Effector memory CD4-positive, alpha-beta T cell (primary cell): ENCODE measurements around the gene ARHGEF17.

ENCODE experiments used
- DNase-seq, 3 donors: peaks; one replicate each; pipeline ENCODE4 v3.0.0-alpha.2; 2020
- H3K27ac ChIP-seq: 2 replicates; pipeline ENCODE4 v1.7.0; 2013; ENCODE audit warnings: mild to moderate bottlenecking, low read length, moderate library complexity; ENCODE audit not compliant: insufficient read depth, poor library complexity, severe bottlenecking
- H3K27me3 ChIP-seq: replicated peaks from 2 replicates; pipeline ENCODE4 v1.7.0; 2013; ENCODE audit warnings: mild to moderate bottlenecking, low read length; ENCODE audit not compliant: insufficient read depth, control insufficient read depth, poor library complexity, severe bottlenecking
- H3K36me3 ChIP-seq: 2 replicates; pipeline ENCODE4 v1.7.0; 2013; ENCODE audit warnings: mild to moderate bottlenecking, low read length, moderate library complexity; ENCODE audit not compliant: control insufficient read depth, insufficient read depth
- H3K4me1 ChIP-seq: 2 replicates; pipeline ENCODE4 v1.7.0; 2013; ENCODE audit warnings: low read length, mild to moderate bottlenecking; ENCODE audit not compliant: control insufficient read depth, insufficient read depth, poor library complexity, severe bottlenecking
- H3K4me3 ChIP-seq: 2 replicates; pipeline ENCODE4 v1.7.0; 2013; ENCODE audit warnings: low read length, low read depth, mild to moderate bottlenecking; ENCODE audit not compliant: insufficient read depth, poor library complexity, severe bottlenecking
- H3K9me3 ChIP-seq: 2 replicates; pipeline ENCODE4 v1.7.0; 2013; ENCODE audit warnings: mild to moderate bottlenecking, low read length, moderate library complexity; ENCODE audit not compliant: control insufficient read depth

The ARHGEF17 gene

DNA sequence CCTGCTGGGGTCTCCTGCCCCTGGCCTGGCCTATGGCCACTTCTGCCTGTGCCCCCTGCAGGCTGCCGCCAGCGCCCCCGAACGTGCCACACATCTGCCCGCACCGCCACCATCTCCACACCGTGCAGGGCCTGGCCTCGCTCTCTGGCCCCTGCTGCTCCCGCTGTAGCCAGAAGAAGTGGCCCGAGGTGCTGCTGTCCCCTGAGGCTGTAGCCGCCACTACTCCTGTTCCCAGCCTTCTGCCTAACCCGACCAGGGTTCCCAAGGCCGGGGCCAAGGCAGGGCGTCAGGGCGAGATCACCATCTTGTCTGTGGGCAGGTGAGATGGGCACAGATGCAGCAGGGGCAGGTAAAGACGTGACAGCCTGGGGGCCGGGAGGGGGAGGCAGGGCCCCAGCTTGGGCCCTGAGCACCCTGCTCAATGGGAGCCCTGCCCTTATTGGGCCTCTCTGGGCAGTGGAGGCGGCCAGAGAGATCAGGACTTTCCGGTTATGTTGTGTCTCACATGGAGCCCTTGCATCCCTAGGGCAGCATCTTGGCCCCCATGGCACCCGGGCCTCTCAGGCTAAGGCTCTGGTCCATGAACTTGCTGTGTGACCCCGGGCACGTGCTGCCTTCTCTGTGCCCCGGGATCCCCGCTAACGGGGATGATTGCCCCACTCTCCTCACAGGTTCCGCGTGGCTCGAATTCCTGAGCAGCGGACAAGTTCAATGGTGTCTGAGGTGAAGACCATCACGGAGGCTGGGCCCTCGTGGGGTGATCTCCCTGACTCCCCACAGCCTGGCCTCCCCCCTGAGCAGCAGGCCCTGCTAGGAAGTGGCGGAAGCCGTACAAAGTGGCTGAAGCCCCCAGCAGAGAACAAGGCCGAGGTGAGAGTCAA lies 86.6 kb downstream of the ARHGEF17 start:
- Histone ChIP-seq H3K4me3 (no peak overlapping the region), H3K27ac (no peak overlapping the region), H3K4me1 (no peaks in the 10 kb centered on the region), H3K36me3 (peaks cover 17% of the 10 kb centered on the region), H3K27me3 (no peaks in the 10 kb centered on the region), H3K9me3 (no peaks in the 10 kb centered on the region)
- no peak for DNase-seq

DNA sequence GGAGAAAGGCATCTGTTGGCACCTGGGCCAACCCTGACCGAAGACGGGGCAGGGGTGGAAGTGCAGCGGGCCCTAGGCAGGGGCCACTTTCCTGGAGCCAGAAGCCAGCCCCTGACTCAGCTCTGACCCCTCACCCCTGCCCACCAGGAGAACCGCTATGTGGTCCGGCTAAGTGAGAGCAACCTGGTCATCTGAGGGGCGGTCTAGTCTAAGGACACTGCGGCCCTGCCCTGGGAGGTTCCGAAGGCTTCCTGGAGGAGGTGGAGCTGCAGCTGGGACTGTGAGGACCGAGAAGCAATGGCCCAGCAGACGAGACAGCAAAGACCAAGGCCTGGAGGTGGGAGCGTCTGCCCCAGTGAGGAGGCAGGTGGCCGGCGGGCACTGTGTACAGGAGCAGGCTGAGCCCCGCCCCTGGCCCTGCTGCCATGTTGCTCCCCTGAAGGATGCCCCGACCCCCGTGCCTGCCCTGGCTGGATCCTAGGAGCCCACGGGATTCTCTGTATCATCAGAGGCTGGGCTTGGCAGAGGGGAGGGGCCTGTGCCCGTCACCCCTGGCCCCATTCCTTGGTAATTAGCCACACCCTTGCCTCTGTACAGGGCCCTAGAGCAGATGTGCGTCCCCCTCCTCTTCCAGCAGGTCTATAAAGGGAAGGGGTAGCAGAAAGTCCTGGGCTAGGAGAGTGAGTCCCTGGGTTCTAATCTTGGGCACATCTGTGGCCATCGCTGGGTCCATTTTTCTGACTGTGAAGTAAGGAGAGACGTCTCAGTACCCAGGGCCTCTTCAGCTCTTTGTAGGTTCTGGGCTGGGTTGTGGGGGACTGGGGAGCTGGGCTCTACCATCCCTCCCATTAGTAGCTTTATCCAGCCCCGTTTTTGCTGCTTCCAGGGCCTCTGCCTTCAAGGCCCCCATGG lies 87.5 kb downstream of the ARHGEF17 start:
- no peak for DNase-seq
- H3K9me3 ChIP-seq, result no peaks in the 10 kb centered on the region
- H3K36me3 ChIP-seq, result peaks cover 17% of the 10 kb centered on the region

DNA sequence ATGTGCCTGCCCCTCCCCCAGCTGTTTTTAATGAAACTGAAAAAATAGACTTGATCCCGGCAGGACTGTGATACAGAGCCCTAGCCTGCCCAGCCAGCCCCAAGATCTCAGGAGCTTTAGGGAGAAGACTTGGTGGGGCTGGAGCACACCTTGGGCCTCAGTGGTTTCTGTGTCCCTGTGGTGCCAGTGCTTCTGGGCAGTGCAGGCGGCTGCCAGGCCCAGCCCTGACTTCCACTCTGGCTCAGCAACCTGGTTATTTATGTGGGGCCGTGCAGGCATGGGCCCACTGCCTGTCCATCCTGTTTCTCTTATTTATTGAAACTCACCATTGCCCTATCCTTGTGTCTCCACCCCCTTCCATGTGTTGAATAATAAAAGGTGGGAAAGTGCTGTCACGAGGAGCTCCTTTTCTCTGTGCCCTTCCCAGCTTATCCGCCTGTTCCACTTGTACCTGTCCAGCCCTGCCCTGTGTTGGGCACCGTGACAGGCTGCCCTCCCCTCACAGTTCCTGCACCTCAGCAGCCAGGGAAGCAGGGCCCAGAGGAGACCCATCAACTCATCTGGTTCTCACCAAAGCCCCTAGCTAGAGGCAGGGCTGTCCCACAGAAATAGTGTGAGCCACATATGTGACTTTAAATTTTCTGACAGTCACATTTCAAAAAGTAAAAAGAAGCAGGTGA lies 88.3 kb downstream of the ARHGEF17 start:
- Histone ChIP-seq H3K4me3 (no peak overlapping the region), H3K9me3 (no peaks in the 10 kb centered on the region), H3K4me1 (no peaks in the 10 kb centered on the region), H3K27ac (no peak overlapping the region), H3K27me3 (no peaks in the 10 kb centered on the region), H3K36me3 (peaks cover 17% of the 10 kb centered on the region)
- DNase-seq, result no peak

More for the DNA sequence above, 87.5 kb downstream of the ARHGEF17 start:
- Histone ChIP-seq H3K4me3 (no peak overlapping the region), H3K27ac (no peak overlapping the region), H3K4me1 (no peaks in the 10 kb centered on the region), H3K27me3 (no peaks in the 10 kb centered on the region)

DNA sequence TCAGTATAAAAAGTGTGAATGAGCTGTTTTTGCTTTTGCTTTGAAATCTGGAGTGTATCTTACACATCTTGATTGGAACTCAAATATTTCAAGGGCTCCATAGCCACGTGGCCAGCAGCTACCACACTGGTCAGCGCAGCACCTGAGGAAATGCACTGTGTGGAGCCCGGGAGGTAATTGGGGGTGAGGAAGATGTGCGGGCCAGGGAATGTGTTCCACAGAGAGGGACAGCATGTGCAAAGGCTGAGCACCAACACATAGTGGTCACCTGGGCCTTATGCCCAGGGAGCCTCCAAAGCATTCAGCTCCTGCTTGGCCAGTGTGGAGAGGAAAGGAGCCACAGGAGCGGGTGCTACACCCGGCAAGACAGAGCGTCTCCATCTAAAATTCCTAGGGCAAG lies 88.9 kb downstream of the ARHGEF17 start:
- peaks cover 15% of the 10 kb centered on the region for H3K36me3 ChIP-seq
- DNase-seq, result no peak

DNA sequence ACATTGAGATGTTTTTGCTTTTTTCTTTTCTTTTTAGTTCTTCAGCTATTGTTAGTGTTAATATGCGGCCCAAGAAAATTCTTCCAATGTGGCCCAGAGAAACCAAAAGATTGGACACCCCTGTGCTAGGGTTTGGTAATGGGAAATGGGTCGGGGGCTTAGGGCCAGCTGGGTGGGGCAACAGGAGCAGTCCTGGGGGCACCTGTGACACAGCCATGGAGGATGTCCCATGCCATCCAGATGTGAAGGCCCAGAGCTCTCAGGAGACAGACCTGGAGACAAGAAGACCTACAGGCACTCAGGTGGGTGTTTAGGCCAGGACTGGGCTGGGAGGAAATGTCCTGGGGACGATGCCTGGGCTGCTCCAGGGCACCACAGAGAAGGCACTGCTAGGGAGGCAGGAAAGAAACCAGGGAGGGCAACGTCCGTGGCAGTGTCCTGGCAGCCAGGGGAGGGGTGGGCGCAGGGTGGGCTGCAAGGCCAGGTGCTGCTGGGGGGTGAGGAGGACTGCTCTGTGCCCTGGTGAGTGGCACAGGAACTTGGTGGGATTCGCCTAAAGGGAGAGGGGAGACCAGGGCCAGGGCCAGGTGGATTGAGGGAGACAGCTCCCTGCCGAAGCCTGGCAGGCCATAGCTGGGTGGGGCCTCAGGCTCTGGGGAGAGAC lies 89.5 kb downstream of the ARHGEF17 start:
- H3K4me1 ChIP-seq, result no peaks in the 10 kb centered on the region
- peaks cover 12% of the 10 kb centered on the region for H3K36me3 ChIP-seq
- DNase-seq, result no peak
- no peaks in the 10 kb centered on the region for H3K9me3 ChIP-seq
- H3K4me3 ChIP-seq, result no peak overlapping the region
- no peak overlapping the region for H3K27ac ChIP-seq
- H3K27me3 ChIP-seq, result no peaks in the 10 kb centered on the region

More for the DNA sequence above, 88.9 kb downstream of the ARHGEF17 start:
- H3K9me3 ChIP-seq, result no peaks in the 10 kb centered on the region
- H3K27me3 ChIP-seq, result no peaks in the 10 kb centered on the region
- no peaks in the 10 kb centered on the region for H3K4me1 ChIP-seq
- H3K27ac ChIP-seq, result no peak overlapping the region
- no peak overlapping the region for H3K4me3 ChIP-seq

DNA sequence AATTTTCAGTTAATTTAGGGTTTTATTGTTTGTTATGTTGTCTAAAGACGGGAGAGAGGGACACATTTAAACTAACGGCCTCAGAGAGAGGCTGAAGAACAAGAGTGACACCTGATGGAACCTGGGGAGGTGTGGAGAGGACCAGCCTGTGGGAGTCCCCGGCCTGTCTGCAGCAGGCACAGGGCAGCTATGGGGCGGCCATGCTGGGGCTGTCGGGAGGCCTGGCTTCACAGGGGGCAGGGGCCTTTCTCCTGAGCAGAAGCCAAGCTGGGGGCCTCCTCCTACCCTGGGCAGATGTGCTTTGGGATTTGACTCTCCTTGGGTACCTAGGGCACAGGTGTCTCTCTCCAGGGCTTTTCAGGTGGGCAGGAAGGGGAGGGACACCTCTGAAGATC lies 90.1 kb downstream of the ARHGEF17 start:
- Histone ChIP-seq H3K36me3 (peaks cover 12% of the 10 kb centered on the region), H3K27me3 (no peaks in the 10 kb centered on the region), H3K27ac (no peak overlapping the region), H3K4me3 (no peak overlapping the region), H3K9me3 (no peaks in the 10 kb centered on the region), H3K4me1 (no peaks in the 10 kb centered on the region)
- no peak for DNase-seq

DNA sequence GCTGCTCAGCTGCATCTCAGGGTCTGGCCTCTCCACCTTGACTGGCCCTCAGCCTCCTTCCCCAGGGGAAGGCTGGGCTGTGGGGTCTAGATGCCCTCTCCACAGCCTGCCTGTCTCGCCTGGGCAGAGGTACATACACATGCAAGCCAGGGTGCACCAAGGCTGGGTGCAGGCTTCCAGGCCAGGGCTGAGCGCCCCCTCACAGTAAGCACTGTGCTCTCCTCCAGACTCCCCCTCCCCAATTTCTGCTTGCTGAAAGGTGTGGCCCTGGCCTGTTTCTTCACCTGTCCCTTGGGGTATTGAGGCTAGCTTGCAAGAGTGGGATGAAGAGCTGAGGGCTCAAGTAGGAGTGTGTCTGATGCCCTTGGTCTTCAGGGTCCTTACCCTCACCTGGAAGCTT lies 90.6 kb downstream of the ARHGEF17 start:
- no peak for DNase-seq
- peaks cover 10% of the 10 kb centered on the region for H3K36me3 ChIP-seq
- no peak overlapping the region for H3K4me3 ChIP-seq
- H3K27ac ChIP-seq, result no peak overlapping the region
- no peaks in the 10 kb centered on the region for H3K9me3 ChIP-seq
- H3K4me1 ChIP-seq, result no peaks in the 10 kb centered on the region
- no peaks in the 10 kb centered on the region for H3K27me3 ChIP-seq

DNA sequence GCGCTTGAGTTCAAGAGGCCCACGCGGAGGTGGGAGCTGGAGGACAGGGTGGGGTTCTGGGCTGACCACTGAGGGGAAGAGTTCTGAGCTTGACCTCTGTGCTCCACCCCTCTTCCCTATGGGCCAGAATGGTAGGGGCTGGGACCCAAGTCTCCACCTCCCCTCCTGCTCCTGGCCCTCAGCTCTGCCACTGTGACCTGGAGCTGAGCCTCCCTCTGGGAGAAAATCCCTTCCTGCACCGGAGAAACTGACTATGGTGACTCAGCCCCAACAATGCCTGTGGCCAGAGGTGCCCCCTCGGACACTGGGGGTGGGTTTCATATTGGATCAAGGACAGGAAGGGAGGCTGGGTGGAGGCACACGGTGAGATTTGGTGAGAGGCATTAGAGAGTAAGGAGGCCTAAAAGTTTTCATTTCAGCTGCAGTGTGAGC lies 91.1 kb downstream of the ARHGEF17 start:
- Histone ChIP-seq H3K27me3 (no peaks in the 10 kb centered on the region), H3K36me3 (peaks cover 7% of the 10 kb centered on the region), H3K4me1 (no peaks in the 10 kb centered on the region), H3K9me3 (no peaks in the 10 kb centered on the region), H3K4me3 (no peak overlapping the region), H3K27ac (no peak overlapping the region)
- no peak for DNase-seq

DNA sequence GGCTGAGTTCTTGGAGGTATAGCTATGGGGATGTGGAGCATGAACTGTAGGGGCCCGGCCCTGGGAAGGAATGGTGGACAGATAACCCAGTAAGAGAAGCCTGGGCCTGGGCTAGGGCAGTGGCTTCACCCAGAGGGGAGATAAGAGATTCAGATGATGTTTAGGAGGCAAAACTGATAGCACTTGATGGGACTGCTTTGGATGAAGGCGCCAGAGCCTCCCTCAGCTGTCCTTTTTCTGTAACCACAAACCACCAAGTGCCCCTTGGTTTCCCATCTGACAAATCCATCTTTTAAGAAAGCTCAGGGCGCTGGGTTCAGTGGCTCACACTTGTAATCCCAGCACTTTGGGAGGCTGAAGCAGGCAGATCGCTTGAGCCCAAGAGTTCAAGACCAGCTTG lies 91.6 kb downstream of the ARHGEF17 start:
- H3K36me3 ChIP-seq, result peaks cover 7% of the 10 kb centered on the region
- no peaks in the 10 kb centered on the region for H3K4me1 ChIP-seq
- no peaks in the 10 kb centered on the region for H3K9me3 ChIP-seq
- no peaks in the 10 kb centered on the region for H3K27me3 ChIP-seq
- DNase-seq, result no peak
- no peak overlapping the region for H3K27ac ChIP-seq
- no peak overlapping the region for H3K4me3 ChIP-seq
